Jurkat, Clone E6-1 (cell line): ENCODE results near the gene ARAP1.

Experiments used
- DNase-seq: peaks from one replicate; pipeline ENCODE4 v3.0.0-alpha.2; 2011; ENCODE audit warnings: low read depth, low spot score
- H3K4me3 ChIP-seq: 2 replicates; pipeline ENCODE4 v1.5.1; 2011; ENCODE audit warnings: mild to moderate bottlenecking, low read length, control low read depth, moderate library complexity

ARAP1 gene

DNA sequence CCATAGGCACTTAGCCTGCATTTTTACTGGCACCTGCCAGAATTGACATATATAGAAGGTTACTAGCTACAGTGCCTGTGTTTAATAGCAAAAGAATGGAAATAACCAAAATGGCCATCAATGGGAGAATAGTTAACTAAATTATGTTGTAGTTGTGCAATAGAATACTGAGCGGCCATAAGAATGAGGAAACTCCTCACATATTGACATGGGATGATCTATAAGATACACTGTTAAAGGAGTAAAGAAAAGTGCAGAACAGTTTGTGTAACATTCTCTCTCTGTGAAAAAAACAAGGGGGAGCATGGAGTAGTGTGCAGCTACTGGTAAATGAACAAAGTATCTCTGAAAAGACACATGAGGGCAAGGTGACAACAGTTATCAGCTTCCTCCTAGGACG, 21.5 kb downstream of the ARAP1 start:
- no peak for DNase-seq
- H3K4me3 ChIP-seq, result no peak overlapping the region

GRCh38 chr11:72730243-72730642, 22.0 kb downstream of the ARAP1 start:
- DNase-seq, result no peak
- H3K4me3 ChIP-seq, result no peak overlapping the region

DNA sequence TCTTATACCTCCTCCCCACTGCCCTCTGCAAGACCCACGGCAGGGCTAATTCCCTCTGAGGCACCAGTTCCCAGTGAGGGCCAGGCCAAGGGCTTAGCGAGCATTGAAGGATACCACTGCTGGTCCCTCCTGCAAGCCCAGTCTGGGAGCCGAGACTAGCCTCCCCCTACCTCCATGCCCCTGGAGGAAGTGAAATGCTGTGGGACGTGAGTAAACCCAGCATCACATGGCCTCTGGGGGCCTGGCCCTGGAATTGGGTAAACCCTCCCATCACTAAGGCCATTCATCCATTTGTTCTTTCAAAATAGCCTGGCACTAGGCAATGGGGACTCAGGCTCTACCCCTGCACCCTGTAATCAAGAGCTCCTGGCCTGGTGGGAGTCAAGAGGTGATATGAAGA, 24.7 kb downstream of the ARAP1 start:
- no peak overlapping the region for H3K4me3 ChIP-seq
- no peak for DNase-seq

GRCh38 chr11:72726266-72727220, 25.7 kb downstream of the ARAP1 start:
- DNase-seq, result no peak
- no peak overlapping the region for H3K4me3 ChIP-seq

- H3K4me3 ChIP-seq, result no peak overlapping the region
- DNase-seq, result no peak
Measured at GRCh38 chr11:72725724-72726028, 26.5 kb downstream of the ARAP1 start.

GRCh38 chr11:72724851-72725723, 27.1 kb downstream of the ARAP1 start:
- no peak overlapping the region for H3K4me3 ChIP-seq
- DNase-seq, result peak; percentile 86

- H3K4me3 ChIP-seq, result no peak overlapping the region
- no peak for DNase-seq
Measured at GRCh38 chr11:72724021-72724551, 28.1 kb downstream of the ARAP1 start.

GRCh38 chr11:72723508-72723907, 28.7 kb downstream of the ARAP1 start:
- H3K4me3 ChIP-seq, result no peak overlapping the region
- no peak for DNase-seq

DNA sequence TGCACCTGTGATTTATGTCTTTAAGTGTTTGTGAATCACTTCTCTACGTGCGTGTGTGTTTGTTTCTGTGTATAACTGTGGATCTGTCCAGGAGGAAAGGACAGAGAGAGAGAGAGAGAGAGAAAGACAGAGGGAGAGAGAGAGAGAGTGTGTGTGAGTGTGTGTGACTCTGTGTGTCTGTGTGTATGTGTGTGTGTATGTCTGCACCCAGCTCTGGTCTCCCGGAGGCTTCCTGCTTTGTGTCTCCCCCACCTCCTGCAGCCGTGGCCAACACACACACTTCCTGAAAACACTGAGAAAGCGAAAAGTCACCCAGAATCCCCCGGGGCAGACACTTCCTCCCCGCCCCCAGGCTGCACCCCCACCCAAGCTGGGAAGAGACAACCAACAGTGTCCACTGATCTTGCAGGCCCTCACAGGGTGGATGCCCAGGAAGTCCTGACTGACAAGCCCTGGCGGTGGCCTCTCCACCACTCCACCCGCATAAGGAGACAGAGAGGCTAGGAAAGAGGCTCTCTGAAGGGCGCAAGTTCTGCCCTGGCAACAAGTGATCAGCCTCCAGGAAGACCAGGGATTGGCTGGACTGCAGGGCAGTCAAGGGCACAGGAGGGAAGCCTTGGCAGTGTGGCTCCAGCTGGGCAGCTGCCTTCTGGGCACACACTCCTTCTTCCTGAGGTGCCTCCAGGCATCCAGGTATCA, 30.0 kb downstream of the ARAP1 start:
- peak; percentile 92 for DNase-seq
- peak overlapping the region; percentile 55 for H3K4me3 ChIP-seq

- no peak for DNase-seq
- H3K4me3 ChIP-seq, result peak overlapping the region; percentile 55
Measured at GRCh38 chr11:72721689-72722049, 30.5 kb downstream of the ARAP1 start.

DNA sequence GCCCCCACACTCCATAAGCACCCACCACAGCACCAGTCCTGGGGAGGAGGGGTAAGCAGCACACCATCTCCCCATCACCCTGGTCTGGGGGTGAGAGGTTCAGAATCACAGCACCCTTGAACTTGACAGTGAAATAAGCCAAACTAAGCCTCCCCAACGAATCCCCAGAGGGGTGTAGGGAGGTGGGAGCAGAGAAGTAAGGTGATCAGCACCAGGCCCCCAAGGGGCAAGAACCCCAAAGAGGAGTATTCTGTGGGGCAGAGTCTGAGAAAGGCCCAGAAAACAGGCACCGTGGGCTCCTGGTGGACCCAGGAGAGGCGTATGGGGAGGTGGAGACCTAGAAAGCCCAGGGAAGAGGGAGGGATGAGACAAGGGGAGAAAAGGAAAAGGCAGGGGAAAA, 30.9 kb downstream of the ARAP1 start:
- no peak for DNase-seq
- peak overlapping the region; percentile 55 for H3K4me3 ChIP-seq

- H3K4me3 ChIP-seq, result peak overlapping the region; percentile 55
- DNase-seq, result no peak
Measured at GRCh38 chr11:72720784-72721183, 31.4 kb downstream of the ARAP1 start.

GRCh38 chr11:72720047-72720446, 32.2 kb downstream of the ARAP1 start:
- no peak overlapping the region for H3K4me3 ChIP-seq
- no peak for DNase-seq

- no peak for DNase-seq
- H3K4me3 ChIP-seq, result no peak overlapping the region
Measured at GRCh38 chr11:72719551-72719950, 32.7 kb downstream of the ARAP1 start.

- no peak overlapping the region for H3K4me3 ChIP-seq
- DNase-seq, result no peak
Measured at GRCh38 chr11:72719144-72719543, 33.1 kb downstream of the ARAP1 start.

DNA sequence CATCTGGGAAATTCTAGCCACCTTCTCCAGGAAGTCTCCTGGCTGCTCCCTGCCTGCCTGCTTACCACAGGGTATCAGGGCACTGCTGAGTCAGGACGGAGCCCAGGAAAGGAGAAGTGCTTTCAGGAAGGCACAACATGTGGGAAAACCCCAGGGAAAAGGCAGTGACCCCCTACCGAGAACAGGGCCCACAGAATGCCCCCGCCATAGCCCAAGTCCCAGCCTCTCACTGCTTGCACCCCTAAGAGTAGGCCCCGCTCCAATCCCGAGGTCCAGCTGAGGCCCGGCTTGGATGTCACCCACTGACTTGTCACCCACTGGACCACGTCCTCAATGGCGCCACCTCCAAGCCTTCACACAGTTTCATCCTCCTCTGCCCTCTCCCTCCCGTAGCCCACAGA, 34.1 kb downstream of the ARAP1 start:
- no peak overlapping the region for H3K4me3 ChIP-seq
- no peak for DNase-seq

GRCh38 chr11:72716788-72717435, 35.3 kb downstream of the ARAP1 start:
- H3K4me3 ChIP-seq, result no peak overlapping the region

DNA sequence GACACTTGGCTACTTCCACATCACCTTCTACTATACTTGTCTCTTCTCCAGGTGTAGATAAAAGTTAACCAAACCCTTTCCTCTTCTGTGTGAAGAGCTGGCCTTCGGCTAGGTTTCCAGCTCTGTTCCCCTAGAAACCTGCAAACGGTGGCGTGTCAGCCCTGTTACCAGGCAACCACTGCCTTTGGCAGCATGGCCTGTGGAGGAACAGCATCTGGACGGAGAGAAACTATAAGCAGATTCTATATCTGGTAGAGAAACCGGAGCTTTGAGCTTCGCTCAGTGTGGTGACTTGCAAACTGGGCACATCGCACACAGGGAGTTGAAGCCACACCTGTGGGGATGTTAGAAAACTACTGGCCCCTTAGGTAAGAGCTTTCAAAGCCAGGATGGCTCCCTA, 35.9 kb downstream of the ARAP1 start:
- H3K4me3 ChIP-seq, result no peak overlapping the region
- no peak for DNase-seq

More at GRCh38 chr11:72716788-72717435, 35.3 kb downstream of the ARAP1 start:
- no peak for DNase-seq

- no peak for DNase-seq
- no peak overlapping the region for H3K4me3 ChIP-seq
Measured at GRCh38 chr11:72712841-72713240, 39.4 kb downstream of the ARAP1 start.
